HEK293 (cell line): ENCODE results near the gene PIM3.

Experiments used
- KLF7 ChIP-seq: fragments of 450-650 bp; formaldehyde crosslinking; IDR thresholded peaks from 2 replicates; pipeline ENCODE4 v1.5.1; 2016; ENCODE audit warnings: missing biosample characterization, missing genetic modification characterization, borderline replicate concordance
- MYNN ChIP-seq: fragments of 450-650 bp; formaldehyde crosslinking; IDR thresholded peaks from 2 replicates; pipeline ENCODE4 v1.5.1; 2016; ENCODE audit warnings: missing biosample characterization, missing genetic modification characterization, borderline replicate concordance
- OSR2 ChIP-seq: fragments of 450-650 bp; formaldehyde crosslinking; IDR thresholded peaks from 2 replicates; pipeline ENCODE4 v1.5.1; 2016; ENCODE audit warnings: missing biosample characterization, missing genetic modification characterization
- SP7 ChIP-seq: fragments of 450-650 bp; formaldehyde crosslinking; IDR thresholded peaks from 2 replicates; pipeline ENCODE4 v1.5.1; 2016; ENCODE audit warnings: missing biosample characterization, missing genetic modification characterization
- TCF7L2 ChIP-seq: IDR thresholded peaks from 2 replicates; pipeline ENCODE4 v1.6.1; 2011; ENCODE audit warnings: low read depth, mild to moderate bottlenecking, inconsistent platforms, low read length, moderate library complexity, borderline replicate concordance
- YY1 ChIP-seq: fragments of 450-650 bp; formaldehyde crosslinking; IDR thresholded peaks from 2 replicates; pipeline ENCODE4 v1.5.1; 2018; ENCODE audit warnings: missing biosample characterization, missing genetic modification characterization
- ZBTB1 ChIP-seq: fragments of 450-650 bp; formaldehyde crosslinking; IDR thresholded peaks from 2 replicates; pipeline ENCODE4 v1.5.1; 2016; ENCODE audit warnings: missing biosample characterization, missing genetic modification characterization
- ZBTB48 ChIP-seq: fragments of 450-650 bp; formaldehyde crosslinking; IDR thresholded peaks from 2 replicates; pipeline ENCODE4 v1.5.1; 2016; ENCODE audit warnings: missing biosample characterization, missing genetic modification characterization
- ZBTB8A ChIP-seq: fragments of 450-650 bp; formaldehyde crosslinking; IDR thresholded peaks from 2 replicates; pipeline ENCODE4 v1.5.1; 2016; ENCODE audit warnings: missing biosample characterization, missing genetic modification characterization
- ZFP41 ChIP-seq: fragments of 450-650 bp; formaldehyde crosslinking; IDR thresholded peaks from 2 replicates; pipeline ENCODE4 v1.5.1; 2016; ENCODE audit warnings: missing biosample characterization, missing genetic modification characterization, borderline replicate concordance
- ZNF174 ChIP-seq: fragments of 450-650 bp; formaldehyde crosslinking; IDR thresholded peaks from 2 replicates; pipeline ENCODE4 v1.5.0; 2017; ENCODE audit warnings: missing biosample characterization, mild to moderate bottlenecking, missing genetic modification characterization
- ZNF341 ChIP-seq: fragments of 450-650 bp; formaldehyde crosslinking; IDR thresholded peaks from 2 replicates; pipeline ENCODE4; 2016; ENCODE audit warnings: low read depth, missing biosample characterization, missing genetic modification characterization
- ZNF354C ChIP-seq: fragments of 450-650 bp; formaldehyde crosslinking; IDR thresholded peaks from 2 replicates; pipeline ENCODE4 v1.5.1; 2016; ENCODE audit warnings: missing biosample characterization, missing genetic modification characterization, low read depth, borderline replicate concordance
- ZNF362 ChIP-seq: fragments of 450-650 bp; formaldehyde crosslinking; IDR thresholded peaks from 2 replicates; pipeline ENCODE4 v1.5.1; 2016; ENCODE audit warnings: missing biosample characterization, missing genetic modification characterization
- ZNF426 ChIP-seq: fragments of 450-650 bp; formaldehyde crosslinking; IDR thresholded peaks from 2 replicates; pipeline ENCODE4 v1.5.1; 2017; ENCODE audit warnings: missing biosample characterization, missing genetic modification characterization, mild to moderate bottlenecking, inconsistent platforms, moderate library complexity
- ZNF433 ChIP-seq: fragments of 450-650 bp; formaldehyde crosslinking; IDR thresholded peaks from 2 replicates; pipeline ENCODE4 v1.5.1; 2016; ENCODE audit warnings: missing biosample characterization, missing genetic modification characterization, low read depth
- ZNF529 ChIP-seq: fragments of 450-650 bp; formaldehyde crosslinking; IDR thresholded peaks from 2 replicates; pipeline ENCODE4 v1.5.1; 2017; ENCODE audit warnings: missing genetic modification characterization, missing biosample characterization; ENCODE audit not compliant: insufficient replicate concordance
- ZNF580 ChIP-seq: fragments of 450-650 bp; formaldehyde crosslinking; IDR thresholded peaks from 2 replicates; pipeline ENCODE4 v1.5.1; 2016; ENCODE audit warnings: missing biosample characterization, missing genetic modification characterization
- ZNF624 ChIP-seq: fragments of 450-650 bp; formaldehyde crosslinking; IDR thresholded peaks from 2 replicates; pipeline ENCODE4 v1.5.1; 2017; ENCODE audit warnings: missing biosample characterization, missing genetic modification characterization
- ZNF629 ChIP-seq: fragments of 450-650 bp; formaldehyde crosslinking; IDR thresholded peaks from 2 replicates; pipeline ENCODE4 v1.5.1; 2017; ENCODE audit warnings: missing biosample characterization, missing genetic modification characterization
- ZNF701 ChIP-seq: fragments of 450-650 bp; formaldehyde crosslinking; IDR thresholded peaks from 2 replicates; pipeline ENCODE4 v1.5.1; 2016; ENCODE audit warnings: missing biosample characterization, missing genetic modification characterization
- ZNF747 ChIP-seq: fragments of 450-650 bp; formaldehyde crosslinking; IDR thresholded peaks from 2 replicates; pipeline ENCODE4 v1.5.1; 2016; ENCODE audit warnings: missing biosample characterization, missing genetic modification characterization
- ZNF776 ChIP-seq: fragments of 450-650 bp; formaldehyde crosslinking; IDR thresholded peaks from 2 replicates; pipeline ENCODE4 v1.5.0; 2017; ENCODE audit warnings: missing biosample characterization, missing genetic modification characterization, borderline replicate concordance
- ZNF830 ChIP-seq: fragments of 450-650 bp; IDR thresholded peaks from 2 replicates; pipeline ENCODE4 v1.5.0; 2018; ENCODE audit warnings: missing biosample characterization, missing genetic modification characterization, low read depth, mild to moderate bottlenecking, moderate library complexity
- ZSCAN30 ChIP-seq: fragments of 450-650 bp; IDR thresholded peaks from 2 replicates; pipeline ENCODE4 v1.5.1; 2018; ENCODE audit warnings: missing biosample characterization, mild to moderate bottlenecking, missing genetic modification characterization, moderate library complexity
- TF ChIP-seq, protein P1 (sequence below): fragments of 450-650 bp; formaldehyde crosslinking; IDR thresholded peaks from 2 replicates; pipeline ENCODE4; 2016; ENCODE audit warnings: missing biosample characterization, missing genetic modification characterization
- TF ChIP-seq, protein P2 (sequence below): fragments of 450-650 bp; formaldehyde crosslinking; IDR thresholded peaks from 2 replicates; pipeline ENCODE4 v1.5.1; 2016; ENCODE audit warnings: missing biosample characterization, missing genetic modification characterization
- TF ChIP-seq, protein P3 (sequence below): fragments of 450-650 bp; formaldehyde crosslinking; IDR thresholded peaks from 2 replicates; pipeline ENCODE4 v1.5.1; 2017; ENCODE audit warnings: missing biosample characterization, missing genetic modification characterization
- TF ChIP-seq, protein P4 (sequence below): fragments of 450-650 bp; formaldehyde crosslinking; IDR thresholded peaks from 2 replicates; pipeline ENCODE4 v1.5.1; 2017; ENCODE audit warnings: missing biosample characterization, missing genetic modification characterization
- TF ChIP-seq, protein P5 (sequence below): fragments of 450-650 bp; formaldehyde crosslinking; IDR thresholded peaks from 2 replicates; pipeline ENCODE4 v1.5.1; 2016; ENCODE audit warnings: missing biosample characterization, missing genetic modification characterization, low read depth

The PIM3 gene

GRCh38 chr22:49942565-49943404 is 17.8 kb upstream of the PIM3 start (continued):
- TF ChIP-seq, protein P1, sequence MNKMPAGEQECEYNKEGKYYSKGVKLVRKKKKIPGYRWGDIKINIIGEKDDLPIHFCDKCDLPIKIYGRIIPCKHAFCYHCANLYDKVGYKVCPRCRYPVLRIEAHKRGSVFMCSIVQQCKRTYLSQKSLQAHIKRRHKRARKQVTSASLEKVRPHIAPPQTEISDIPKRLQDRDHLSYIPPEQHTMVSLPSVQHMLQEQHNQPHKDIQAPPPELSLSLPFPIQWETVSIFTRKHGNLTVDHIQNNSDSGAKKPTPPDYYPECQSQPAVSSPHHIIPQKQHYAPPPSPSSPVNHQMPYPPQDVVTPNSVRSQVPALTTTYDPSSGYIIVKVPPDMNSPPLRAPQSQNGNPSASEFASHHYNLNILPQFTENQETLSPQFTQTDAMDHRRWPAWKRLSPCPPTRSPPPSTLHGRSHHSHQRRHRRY (tag by site-specific recombination) = no peak
- no peak for TF ChIP-seq ZSCAN30
- no peak for TF ChIP-seq ZNF776 (tag by site-specific recombination)
- TF ChIP-seq, protein P2, sequence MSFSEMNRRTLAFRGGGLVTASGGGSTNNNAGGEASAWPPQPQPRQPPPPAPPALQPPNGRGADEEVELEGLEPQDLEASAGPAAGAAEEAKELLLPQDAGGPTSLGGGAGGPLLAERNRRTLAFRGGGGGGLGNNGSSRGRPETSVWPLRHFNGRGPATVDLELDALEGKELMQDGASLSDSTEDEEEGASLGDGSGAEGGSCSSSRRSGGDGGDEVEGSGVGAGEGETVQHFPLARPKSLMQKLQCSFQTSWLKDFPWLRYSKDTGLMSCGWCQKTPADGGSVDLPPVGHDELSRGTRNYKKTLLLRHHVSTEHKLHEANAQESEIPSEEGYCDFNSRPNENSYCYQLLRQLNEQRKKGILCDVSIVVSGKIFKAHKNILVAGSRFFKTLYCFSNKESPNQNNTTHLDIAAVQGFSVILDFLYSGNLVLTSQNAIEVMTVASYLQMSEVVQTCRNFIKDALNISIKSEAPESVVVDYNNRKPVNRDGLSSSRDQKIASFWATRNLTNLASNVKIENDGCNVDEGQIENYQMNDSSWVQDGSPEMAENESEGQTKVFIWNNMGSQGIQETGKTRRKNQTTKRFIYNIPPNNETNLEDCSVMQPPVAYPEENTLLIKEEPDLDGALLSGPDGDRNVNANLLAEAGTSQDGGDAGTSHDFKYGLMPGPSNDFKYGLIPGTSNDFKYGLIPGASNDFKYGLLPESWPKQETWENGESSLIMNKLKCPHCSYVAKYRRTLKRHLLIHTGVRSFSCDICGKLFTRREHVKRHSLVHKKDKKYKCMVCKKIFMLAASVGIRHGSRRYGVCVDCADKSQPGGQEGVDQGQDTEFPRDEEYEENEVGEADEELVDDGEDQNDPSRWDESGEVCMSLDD (tag by site-specific recombination) = no peak
- TF ChIP-seq, protein P3, sequence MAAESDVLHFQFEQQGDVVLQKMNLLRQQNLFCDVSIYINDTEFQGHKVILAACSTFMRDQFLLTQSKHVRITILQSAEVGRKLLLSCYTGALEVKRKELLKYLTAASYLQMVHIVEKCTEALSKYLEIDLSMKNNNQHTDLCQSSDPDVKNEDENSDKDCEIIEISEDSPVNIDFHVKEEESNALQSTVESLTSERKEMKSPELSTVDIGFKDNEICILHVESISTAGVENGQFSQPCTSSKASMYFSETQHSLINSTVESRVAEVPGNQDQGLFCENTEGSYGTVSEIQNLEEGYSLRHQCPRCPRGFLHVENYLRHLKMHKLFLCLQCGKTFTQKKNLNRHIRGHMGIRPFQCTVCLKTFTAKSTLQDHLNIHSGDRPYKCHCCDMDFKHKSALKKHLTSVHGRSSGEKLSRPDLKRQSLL (tag by site-specific recombination) = no peak
- TF ChIP-seq ZNF529 (tag by site-specific recombination) = no peak
- TF ChIP-seq ZNF174 (tag by site-specific recombination) = no peak
- TF ChIP-seq OSR2 (tag by site-specific recombination) = peak; percentile 6; the same call in 1 of the 2 replicates
- peak; percentile 77; the same call in 1 of the 2 replicates for TF ChIP-seq ZNF580 (tag by site-specific recombination)
- TF ChIP-seq ZNF341 (tag by site-specific recombination) = peak; percentile 41; the same call in 1 of the 2 replicates
- TF ChIP-seq, protein P4, sequence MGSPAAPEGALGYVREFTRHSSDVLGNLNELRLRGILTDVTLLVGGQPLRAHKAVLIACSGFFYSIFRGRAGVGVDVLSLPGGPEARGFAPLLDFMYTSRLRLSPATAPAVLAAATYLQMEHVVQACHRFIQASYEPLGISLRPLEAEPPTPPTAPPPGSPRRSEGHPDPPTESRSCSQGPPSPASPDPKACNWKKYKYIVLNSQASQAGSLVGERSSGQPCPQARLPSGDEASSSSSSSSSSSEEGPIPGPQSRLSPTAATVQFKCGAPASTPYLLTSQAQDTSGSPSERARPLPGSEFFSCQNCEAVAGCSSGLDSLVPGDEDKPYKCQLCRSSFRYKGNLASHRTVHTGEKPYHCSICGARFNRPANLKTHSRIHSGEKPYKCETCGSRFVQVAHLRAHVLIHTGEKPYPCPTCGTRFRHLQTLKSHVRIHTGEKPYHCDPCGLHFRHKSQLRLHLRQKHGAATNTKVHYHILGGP (tag by site-specific recombination) = no peak
- TF ChIP-seq ZNF629 (tag by site-specific recombination) = no peak
- TF ChIP-seq ZNF624 (tag by site-specific recombination) = no peak
- TF ChIP-seq YY1 (tag by site-specific recombination) = no peak
- TF ChIP-seq, protein P5, sequence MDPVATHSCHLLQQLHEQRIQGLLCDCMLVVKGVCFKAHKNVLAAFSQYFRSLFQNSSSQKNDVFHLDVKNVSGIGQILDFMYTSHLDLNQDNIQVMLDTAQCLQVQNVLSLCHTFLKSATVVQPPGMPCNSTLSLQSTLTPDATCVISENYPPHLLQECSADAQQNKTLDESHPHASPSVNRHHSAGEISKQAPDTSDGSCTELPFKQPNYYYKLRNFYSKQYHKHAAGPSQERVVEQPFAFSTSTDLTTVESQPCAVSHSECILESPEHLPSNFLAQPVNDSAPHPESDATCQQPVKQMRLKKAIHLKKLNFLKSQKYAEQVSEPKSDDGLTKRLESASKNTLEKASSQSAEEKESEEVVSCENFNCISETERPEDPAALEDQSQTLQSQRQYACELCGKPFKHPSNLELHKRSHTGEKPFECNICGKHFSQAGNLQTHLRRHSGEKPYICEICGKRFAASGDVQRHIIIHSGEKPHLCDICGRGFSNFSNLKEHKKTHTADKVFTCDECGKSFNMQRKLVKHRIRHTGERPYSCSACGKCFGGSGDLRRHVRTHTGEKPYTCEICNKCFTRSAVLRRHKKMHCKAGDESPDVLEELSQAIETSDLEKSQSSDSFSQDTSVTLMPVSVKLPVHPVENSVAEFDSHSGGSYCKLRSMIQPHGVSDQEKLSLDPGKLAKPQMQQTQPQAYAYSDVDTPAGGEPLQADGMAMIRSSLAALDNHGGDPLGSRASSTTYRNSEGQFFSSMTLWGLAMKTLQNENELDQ = no peak
- no peak for TF ChIP-seq ZNF701 (tag by site-specific recombination)
- TF ChIP-seq ZBTB1 (tag by site-specific recombination) = no peak
- no peak for TF ChIP-seq TCF7L2
- TF ChIP-seq ZNF426 (tag by site-specific recombination) = no peak
- TF ChIP-seq ZNF830 (tag by site-specific recombination) = no peak
- no peak for TF ChIP-seq ZBTB48 (tag by site-specific recombination)
- TF ChIP-seq KLF7 (tag by site-specific recombination) = no peak
- no peak for TF ChIP-seq ZNF362 (tag by site-specific recombination)
- TF ChIP-seq ZNF433 (tag by site-specific recombination) = no peak
- no peak for TF ChIP-seq ZNF354C (tag by site-specific recombination)
- no peak for TF ChIP-seq ZNF747 (tag by site-specific recombination)
- no peak for TF ChIP-seq ZFP41
- no peak for TF ChIP-seq ZBTB8A (tag by site-specific recombination)
- no peak for TF ChIP-seq SP7 (tag by site-specific recombination)
- no peak for TF ChIP-seq MYNN (tag by site-specific recombination)
